GM12892 (cell line): ENCODE data around the gene BAZ2B.
A peak's percentile ranks its signal among the peaks of the same experiment; 100 is the strongest.

ENCODE experiments used
- DNase-seq: peaks from one replicate; pipeline ENCODE4 v3.0.0; 2011; ENCODE audit not compliant: insufficient read length
- FAIRE-seq: peaks from 2 replicates; lab custom pipeline; 2011; peaks lifted over from hg19 to GRCh38; lab: Jason Lieb, UNC
- POLR2A ChIP-seq: IDR thresholded peaks from 2 replicates; pipeline ENCODE4 v1.6.1; 2011; ENCODE audit warnings: low read depth, low read length, control low read depth
- POLR2AphosphoS5 ChIP-seq: IDR thresholded peaks from 2 replicates; pipeline ENCODE4 v1.6.1; 2011; ENCODE audit warnings: low read depth, low read length, control low read depth
- TAF1 ChIP-seq: IDR thresholded peaks from 2 replicates; pipeline ENCODE4 v1.6.1; 2011; ENCODE audit warnings: low read depth, mild to moderate bottlenecking, control low read depth, low read length, borderline replicate concordance

Gene BAZ2B

DNA sequence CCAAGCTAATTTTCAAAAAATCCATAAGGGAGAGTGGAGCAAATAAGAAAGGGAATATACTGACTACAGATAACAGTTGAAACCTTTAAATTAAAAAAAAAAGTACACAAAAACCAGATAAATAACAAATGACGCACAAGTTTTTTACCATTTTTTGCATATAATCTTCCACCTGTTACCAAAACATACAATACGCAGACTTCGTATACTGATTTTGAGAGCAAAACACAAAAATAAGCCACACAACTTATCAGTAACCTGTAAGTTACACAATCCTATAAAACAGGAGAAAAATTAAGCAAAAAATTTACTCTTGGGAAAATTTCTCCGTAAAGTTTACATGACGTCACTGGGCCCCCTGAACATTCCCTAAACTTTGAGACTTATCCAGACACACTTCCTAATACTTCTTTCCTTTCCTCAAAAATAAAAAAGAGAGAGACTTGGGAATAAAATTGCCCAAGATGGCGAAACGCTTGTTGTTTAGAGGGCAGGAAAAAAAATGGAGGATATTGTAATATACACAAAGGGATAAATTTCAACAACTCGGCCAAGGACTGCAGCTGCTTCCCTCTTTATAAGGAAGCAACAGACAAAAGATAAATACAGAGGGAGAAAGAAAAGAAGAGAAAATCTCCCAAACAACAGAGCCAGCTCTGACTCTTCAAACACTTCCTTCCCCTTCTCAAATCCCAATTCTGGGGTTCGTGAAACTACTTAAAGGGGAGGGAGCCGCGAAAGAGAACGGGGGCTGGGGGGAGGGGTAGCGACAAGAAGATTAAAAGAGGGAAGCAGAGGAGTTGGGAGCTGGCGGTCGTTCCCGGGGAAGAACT is 1.6 kb downstream of the BAZ2B start:
- FAIRE-seq (peak; percentile 60), DNase-seq (no peak)
- TF ChIP-seq POLR2A: no peak
- TF ChIP-seq TAF1: no peak
- TF ChIP-seq POLR2AphosphoS5: no peak

DNA sequence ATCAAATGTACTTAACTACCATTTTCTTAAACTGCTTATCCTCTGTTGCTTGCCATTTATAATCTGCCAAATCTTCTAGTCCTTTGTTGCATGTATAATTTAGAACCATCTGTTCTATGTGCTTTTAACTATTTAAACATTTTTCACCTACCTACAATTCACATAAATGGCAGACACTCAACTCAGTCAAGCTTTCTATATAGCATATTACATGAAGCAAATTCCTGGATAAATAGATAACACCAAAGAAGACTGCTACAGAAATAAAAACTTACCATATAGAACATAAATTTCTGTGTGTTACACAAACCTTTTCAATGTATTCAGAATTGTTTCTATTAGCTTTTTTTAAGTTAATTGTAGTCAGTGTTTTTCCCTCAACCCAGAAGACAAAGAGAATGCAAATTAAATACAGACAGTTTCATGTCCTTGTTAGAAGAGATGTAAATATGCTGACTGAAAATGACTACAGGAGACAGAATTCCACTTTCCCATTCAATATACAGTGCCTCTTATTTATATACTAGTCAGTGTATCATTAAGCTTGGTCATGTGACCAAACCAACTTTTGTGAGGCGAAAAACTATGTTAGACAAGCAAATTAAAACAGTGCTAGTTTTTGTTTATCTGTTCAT is 2.6 kb downstream of the BAZ2B start:
- no peak for TF ChIP-seq POLR2AphosphoS5
- TF ChIP-seq POLR2A: no peak
- TF ChIP-seq TAF1: no peak
- peak; percentile 40 for FAIRE-seq
- no peak for DNase-seq

DNA sequence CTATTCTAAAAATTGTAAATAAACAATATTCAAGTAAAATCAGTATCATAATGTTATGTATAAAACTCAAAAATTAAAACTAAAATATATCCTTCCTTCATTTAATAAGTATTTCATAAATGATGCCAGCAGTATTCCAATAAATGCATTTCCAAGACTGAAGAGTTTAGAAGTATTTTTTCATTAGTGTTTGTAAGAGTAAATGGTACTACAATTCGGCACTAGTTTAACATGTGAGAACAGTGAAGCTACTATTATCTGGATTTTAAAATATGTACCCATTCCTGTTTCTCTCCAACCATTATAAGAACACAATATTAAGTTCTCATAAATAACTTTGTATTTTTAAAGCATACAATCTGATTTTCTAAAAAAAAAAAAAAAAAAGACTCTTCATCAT is 3.3 kb downstream of the BAZ2B start:
- FAIRE-seq: no peak

DNA sequence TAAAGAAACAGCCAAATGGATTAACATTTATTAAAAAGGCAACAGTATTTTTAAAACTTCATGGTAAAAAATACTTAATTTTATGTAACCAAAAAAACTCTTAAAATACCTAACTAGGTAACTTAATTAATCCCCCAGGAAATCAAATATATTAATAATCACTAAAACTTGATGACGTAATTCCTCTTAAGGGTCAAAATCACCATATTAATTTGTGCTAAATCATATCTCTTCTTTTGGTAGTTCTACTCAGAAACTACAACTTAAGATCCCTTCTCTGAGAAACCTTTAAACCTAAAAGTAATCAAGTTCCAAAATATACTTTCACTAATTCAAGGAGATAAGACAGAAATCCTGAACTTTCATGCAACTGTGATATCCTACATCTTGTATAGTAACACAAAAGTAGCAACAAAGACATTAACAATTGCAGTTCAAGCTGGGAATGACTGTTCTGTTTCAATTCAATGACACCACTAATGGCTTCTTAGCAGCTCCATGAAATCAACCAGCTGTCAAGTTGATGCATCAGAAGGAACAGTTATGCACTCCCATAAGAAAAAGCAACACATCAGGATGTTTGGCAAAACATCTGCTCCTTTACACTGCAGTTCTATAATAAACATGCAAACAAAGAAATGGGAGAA is 4.0 kb downstream of the BAZ2B start:
- peak; percentile 90 for FAIRE-seq
- TF ChIP-seq TAF1 (no peak), POLR2A (no peak), POLR2AphosphoS5 (no peak)
- no peak for DNase-seq

More for the DNA sequence above, 3.3 kb downstream of the BAZ2B start:
- TF ChIP-seq POLR2AphosphoS5 (no peak), POLR2A (no peak), TAF1 (no peak)
- no peak for DNase-seq

DNA sequence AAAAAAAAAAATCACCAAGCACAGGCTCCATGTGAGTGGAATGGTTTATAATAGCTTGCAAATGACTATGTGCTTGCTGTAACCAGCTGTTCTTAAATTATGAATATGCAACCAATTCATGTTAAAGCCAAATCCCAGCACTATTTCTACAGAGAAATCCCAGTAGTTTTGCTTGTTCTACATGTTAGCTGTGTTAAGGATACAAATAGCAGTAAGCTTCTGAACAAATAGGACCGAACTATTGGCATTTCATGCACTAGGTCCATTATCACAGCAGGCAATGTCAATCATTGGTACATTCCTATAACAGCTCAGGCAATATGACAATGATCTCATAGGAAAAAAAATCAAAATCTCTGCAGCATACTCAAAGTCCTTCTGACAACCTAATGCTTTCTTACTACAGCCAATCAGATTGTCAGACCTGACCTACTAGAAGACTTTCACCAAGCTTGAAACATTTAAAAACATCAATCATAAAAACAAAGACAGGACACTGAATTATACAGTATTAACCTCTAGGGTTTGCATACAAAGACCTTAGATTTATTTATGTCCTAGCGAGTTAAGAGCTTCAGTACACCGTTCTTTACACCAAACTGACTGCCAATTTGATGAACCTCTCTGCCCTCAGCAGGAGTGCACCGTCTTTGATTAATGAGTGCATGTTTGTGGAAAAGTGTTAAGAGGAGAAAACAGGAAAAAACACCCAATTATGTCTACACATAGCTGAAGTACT is 6.4 kb downstream of the BAZ2B start:
- TF ChIP-seq POLR2AphosphoS5 (no peak), POLR2A (no peak), TAF1 (no peak)
- DNase-seq (no peak), FAIRE-seq (peak; percentile 68)

DNA sequence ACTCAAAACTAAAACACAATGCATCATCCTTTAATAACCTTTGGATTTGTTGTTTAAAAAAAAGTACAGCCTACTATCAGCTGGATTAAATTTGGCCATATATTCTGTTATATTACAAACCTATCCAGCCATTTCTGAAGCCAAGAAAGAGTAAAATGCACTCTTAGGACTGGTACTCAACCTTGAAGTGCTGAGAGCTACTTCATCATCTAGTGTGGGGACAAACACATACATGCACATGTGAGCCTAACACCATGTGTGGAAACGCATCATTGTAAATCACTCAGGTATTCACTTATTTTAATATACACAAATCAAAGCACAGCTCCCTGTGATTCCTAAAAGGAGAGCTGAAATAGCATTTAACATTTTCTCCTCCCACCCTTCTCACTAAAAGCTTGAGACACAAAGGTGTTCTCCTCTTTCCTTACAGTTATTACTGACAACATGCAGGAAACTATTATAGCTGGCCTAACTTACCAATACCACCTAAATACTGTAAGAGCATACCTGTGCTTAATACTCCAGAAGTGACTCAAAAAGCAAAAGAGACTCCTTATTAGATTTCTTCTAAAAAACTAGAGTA is 7.5 kb downstream of the BAZ2B start:
- no peak for DNase-seq
- TF ChIP-seq TAF1: no peak
- TF ChIP-seq POLR2AphosphoS5: no peak
- TF ChIP-seq POLR2A: no peak
- peak; percentile 9 for FAIRE-seq

DNA sequence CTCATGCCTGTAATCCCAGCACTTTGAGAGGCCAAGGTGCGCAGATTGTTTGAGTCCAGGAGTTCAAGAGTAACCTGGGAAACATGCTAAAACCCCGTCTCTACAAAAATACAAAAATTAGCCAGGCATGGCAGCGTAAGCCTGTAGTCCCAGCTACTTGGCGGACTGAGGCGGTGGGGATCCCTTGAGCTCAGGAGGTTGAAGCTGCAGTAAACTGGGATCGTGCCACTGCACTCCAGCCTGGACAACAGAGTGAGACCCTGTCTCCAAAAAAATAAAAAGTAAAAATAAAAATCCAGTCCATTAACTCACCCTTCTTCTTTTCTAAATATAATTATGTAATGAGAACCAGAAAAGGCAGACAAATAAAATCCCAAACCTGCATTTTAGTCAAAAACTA is 8.2 kb downstream of the BAZ2B start:
- TF ChIP-seq POLR2AphosphoS5: no peak
- no peak for TF ChIP-seq POLR2A
- no peak for TF ChIP-seq TAF1
- DNase-seq: no peak

DNA sequence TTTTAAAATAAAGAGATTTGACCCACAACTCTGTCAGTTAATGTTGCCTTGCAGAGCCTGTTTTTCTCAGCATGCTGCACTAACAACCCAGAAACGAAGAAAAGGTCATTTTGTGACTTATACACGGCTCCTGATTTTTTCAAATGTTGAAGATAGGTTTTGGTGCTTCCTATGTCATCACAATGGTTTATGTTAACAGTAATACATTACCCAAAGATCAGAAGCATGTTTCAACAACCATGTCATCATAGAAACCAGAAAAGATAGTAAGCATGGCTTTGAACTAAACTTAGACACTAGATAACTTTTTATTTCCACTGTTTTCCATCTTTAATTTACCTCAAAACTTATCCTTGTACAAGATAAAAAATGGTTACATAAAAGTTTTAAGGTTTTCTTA is 10.1 kb downstream of the BAZ2B start:
- no peak for FAIRE-seq
- TF ChIP-seq POLR2AphosphoS5: no peak
- TF ChIP-seq TAF1: no peak
- no peak for TF ChIP-seq POLR2A
- DNase-seq: no peak

More for the DNA sequence above, 8.2 kb downstream of the BAZ2B start:
- FAIRE-seq: no peak

DNA sequence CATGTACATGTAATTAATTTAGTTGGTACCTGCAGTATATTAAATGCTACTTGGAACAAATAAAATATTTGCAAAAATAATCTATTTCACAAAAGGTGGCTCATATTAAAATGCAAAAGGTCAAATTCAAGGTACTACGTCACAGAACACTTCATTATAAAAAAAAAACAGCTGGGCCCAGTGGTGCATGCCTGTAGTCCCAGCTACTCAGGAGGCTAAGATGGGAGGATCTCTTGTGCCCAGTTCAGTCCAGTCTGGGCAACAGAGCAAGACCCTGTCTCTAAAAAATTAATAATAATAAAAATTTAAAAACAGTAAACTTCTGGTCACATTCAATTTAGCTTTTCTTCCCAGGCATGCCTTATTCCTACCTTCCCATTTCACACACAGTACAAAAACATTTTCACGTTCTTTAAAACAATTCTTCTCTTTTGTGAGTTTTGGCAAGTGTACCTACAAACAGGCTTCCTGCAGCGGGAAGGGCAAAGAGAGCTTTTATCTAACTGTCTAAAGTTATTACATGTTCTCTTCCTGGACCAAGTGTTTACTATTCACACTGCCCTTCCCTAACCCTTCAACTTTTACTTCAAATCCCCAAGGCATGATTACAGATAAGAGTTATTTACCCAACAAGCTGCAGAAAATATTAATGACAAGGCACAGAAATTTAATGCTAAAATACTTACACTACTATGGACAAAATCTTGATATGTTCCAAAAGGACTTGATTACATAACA is 10.7 kb downstream of the BAZ2B start:
- DNase-seq (no peak), FAIRE-seq (no peak)
- TF ChIP-seq TAF1: no peak
- no peak for TF ChIP-seq POLR2AphosphoS5
- TF ChIP-seq POLR2A: no peak

DNA sequence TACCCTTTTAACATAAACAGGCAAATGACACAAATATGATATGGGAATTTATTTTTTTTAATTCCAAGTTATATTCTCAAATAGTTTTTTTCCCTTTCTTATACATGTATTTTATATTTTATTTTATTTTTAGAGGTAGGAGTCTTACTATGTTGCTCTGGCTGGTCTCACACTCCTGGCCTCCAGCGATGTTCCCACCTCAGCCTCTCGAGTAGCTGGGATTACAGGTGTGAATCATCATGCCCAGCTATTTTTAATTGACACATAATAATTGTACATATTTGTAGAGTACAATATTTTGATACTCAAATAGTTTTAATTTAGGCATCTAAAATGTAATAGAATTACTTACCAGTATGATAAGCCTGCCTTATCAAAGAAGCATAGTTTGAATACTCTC is 12.2 kb downstream of the BAZ2B start:
- no peak for FAIRE-seq
- TF ChIP-seq TAF1 (no peak), POLR2AphosphoS5 (no peak), POLR2A (no peak)
- DNase-seq: no peak
